WERI-Rb-1 (cell line): Measurements from ENCODE around the gene P3H2.

Experiments
- DNase-seq: peaks from one replicate; pipeline ENCODE4 v3.0.0-alpha.2; 2020
- H3K27ac ChIP-seq: fragments of 250-450 bp; sonication (Bioruptor Pico); 2 replicates; pipeline ENCODE4 v1.5.1; 2020; ENCODE audit warnings: mild to moderate bottlenecking, moderate library complexity
- H3K27me3 ChIP-seq: fragments of 250-450 bp; sonication (Bioruptor Pico); 2 replicates; pipeline ENCODE4 v1.5.1; 2021; ENCODE audit warnings: mild to moderate bottlenecking, low read depth, moderate library complexity; ENCODE audit not compliant: insufficient read depth, severe bottlenecking
- H3K36me3 ChIP-seq: fragments of 250-450 bp; sonication (Bioruptor Pico); 2 replicates; pipeline ENCODE4 v1.5.1; 2020; ENCODE audit warnings: mild to moderate bottlenecking, moderate library complexity
- H3K4me3 ChIP-seq: 2 replicates; pipeline ENCODE4 v1.5.1; 2011; ENCODE audit warnings: low read depth, mild to moderate bottlenecking, control low read depth, low read length
- H3K9me3 ChIP-seq: fragments of 250-450 bp; sonication (Bioruptor Pico); 2 replicates; pipeline ENCODE4 v1.5.1; 2021; ENCODE audit warnings: mild to moderate bottlenecking, moderate library complexity; ENCODE audit not compliant: severe bottlenecking
- TF ChIP-seq, protein P1 (sequence below): IDR thresholded peaks from 2 replicates; pipeline ENCODE4 v1.5.1; 2011; ENCODE audit warnings: low read depth, mild to moderate bottlenecking, control low read depth, inconsistent platforms, low read length

The P3H2 gene

DNA sequence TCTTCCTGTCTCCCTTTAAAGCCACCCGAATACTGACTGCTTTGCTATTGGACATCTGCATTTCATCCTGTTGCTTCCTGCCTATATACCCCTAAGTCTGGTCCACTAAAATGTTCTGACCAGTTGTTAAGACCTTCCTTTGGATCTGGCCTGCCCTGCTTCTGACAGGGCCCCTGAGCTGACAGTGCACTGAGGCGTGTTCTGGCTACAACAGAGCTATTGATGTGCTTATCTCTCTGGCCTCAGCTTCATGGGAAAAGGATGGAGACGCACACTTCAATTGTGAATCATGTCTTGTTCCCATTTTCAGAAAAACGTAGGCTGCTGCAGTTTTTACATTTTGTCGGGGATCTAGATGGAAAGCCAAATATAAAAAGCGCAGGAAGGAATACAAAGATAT, 7.1 kb upstream of the P3H2 start:
- TF ChIP-seq, protein P1, sequence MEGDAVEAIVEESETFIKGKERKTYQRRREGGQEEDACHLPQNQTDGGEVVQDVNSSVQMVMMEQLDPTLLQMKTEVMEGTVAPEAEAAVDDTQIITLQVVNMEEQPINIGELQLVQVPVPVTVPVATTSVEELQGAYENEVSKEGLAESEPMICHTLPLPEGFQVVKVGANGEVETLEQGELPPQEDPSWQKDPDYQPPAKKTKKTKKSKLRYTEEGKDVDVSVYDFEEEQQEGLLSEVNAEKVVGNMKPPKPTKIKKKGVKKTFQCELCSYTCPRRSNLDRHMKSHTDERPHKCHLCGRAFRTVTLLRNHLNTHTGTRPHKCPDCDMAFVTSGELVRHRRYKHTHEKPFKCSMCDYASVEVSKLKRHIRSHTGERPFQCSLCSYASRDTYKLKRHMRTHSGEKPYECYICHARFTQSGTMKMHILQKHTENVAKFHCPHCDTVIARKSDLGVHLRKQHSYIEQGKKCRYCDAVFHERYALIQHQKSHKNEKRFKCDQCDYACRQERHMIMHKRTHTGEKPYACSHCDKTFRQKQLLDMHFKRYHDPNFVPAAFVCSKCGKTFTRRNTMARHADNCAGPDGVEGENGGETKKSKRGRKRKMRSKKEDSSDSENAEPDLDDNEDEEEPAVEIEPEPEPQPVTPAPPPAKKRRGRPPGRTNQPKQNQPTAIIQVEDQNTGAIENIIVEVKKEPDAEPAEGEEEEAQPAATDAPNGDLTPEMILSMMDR: no peak
- DNase-seq: no peak
- H3K27ac ChIP-seq: no peak overlapping the region

DNA sequence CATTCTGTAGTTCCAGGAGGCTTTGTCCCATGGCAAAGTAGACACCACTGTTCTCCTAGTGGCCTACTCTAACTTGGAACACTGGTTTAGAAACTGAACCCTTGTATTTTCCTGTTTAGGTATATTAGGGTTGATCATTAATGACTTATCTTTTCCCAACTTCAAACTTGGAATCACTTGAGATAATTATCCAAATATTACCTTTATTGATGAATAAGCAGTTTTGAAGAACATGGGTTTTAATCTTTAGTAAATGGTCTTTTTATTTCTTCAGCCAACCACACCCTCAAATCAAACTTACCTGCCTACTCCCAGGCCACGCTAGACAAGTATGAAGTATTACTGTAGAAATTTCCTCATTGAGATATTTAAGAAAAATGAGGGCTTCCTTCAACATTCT, 6.5 kb upstream of the P3H2 start:
- H3K9me3 ChIP-seq: no peaks in the 10 kb centered on the region
- no peak overlapping the region for H3K4me3 ChIP-seq
- no peak overlapping the region for H3K27ac ChIP-seq
- no peaks in the 10 kb centered on the region for H3K36me3 ChIP-seq
- no peak for DNase-seq
- no peaks in the 10 kb centered on the region for H3K27me3 ChIP-seq
- TF ChIP-seq, protein P1: no peak

More for the DNA sequence above, 7.1 kb upstream of the P3H2 start:
- H3K4me3 ChIP-seq: no peak overlapping the region
- H3K36me3 ChIP-seq: no peaks in the 10 kb centered on the region
- H3K9me3 ChIP-seq: no peaks in the 10 kb centered on the region
- H3K27me3 ChIP-seq: no peaks in the 10 kb centered on the region

DNA sequence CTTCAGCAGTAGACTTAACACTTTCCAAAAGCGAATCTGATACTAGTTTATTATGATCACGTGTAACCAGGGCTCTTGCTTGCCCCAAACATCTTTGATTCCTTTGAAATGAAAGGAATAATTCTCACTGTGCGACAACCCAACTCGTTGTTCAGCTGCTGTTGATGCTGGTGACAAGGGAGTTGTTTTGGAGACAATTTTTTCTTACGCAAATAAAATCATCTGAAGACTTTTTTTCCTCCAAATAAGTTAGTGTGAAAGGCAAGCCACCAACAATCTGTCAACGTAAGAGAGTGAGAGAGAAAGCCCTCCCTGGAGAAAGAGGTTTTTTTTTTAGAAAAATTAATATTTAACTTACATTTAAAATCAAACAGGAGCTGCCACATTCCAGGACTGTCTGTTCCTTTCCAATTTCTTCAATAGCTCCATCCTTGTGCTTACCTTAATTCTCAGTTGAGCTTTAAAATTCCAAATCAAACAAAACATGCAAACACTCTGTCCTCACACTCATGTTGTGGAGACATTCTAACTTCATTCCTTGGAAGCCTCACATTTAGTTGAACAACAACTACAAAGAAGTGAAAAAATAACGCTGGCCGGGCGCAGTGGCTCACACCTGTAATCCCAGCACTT, 4.9 kb upstream of the P3H2 start:
- no peak overlapping the region for H3K27ac ChIP-seq
- DNase-seq: no peak
- no peaks in the 10 kb centered on the region for H3K36me3 ChIP-seq
- H3K9me3 ChIP-seq: no peaks in the 10 kb centered on the region
- no peaks in the 10 kb centered on the region for H3K27me3 ChIP-seq
- TF ChIP-seq, protein P1: no peak
- no peak overlapping the region for H3K4me3 ChIP-seq

DNA sequence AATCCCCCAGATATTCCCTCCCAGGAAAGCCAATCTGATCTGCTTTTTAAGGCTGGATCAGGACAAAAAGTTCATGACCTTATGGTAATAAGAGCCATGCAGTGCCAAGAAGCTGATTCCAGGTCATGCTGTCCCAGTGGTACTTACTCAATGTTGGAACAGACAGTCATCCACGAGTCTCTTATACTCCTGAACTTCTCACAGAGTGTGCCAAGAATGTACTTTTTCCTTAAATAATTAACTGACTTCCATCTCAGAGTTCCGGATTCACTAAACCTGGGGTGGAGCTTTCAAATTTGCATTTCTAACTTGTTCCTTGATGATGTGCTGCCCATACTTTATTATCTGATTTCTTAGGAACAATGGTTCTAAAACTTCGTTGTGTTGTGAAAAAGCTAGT, 3.4 kb upstream of the P3H2 start:
- Histone ChIP-seq H3K4me3 (no peak overlapping the region), H3K27ac (no peak overlapping the region), H3K36me3 (no peaks in the 10 kb centered on the region), H3K27me3 (no peaks in the 10 kb centered on the region), H3K9me3 (no peaks in the 10 kb centered on the region)
- no peak for DNase-seq
- TF ChIP-seq, protein P1: no peak

DNA sequence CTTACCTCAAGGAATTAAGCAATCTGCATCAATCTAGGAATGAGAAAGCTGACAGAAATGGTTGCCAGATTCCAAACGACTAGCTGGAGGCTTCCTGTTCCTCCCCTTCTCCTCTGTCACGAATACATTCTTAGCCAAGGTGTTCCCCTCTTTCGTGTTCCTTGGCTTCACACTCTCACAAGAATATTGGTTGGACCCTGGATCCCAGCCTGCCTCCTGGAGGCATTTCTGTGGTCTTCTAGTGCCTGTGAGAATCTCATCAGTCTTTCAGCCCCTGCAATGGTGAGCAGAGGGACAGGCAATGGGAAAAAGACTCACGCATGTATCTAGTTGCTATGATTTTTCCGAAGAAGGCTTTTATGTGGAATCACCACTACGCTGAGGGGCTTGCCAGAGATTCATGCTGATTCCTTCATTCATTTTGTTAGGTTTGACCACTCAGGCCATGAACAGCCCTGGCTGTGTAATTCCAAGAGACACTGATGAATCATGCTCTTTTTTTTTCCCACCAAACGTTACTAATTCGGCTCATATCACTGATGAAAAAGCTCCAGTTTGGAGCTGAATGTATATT, 1.6 kb upstream of the P3H2 start:
- H3K9me3 ChIP-seq: no peaks in the 10 kb centered on the region
- H3K27me3 ChIP-seq: no peaks in the 10 kb centered on the region
- no peak overlapping the region for H3K27ac ChIP-seq
- no peaks in the 10 kb centered on the region for H3K36me3 ChIP-seq
- no peak for DNase-seq
- TF ChIP-seq, protein P1: no peak
- no peak overlapping the region for H3K4me3 ChIP-seq

DNA sequence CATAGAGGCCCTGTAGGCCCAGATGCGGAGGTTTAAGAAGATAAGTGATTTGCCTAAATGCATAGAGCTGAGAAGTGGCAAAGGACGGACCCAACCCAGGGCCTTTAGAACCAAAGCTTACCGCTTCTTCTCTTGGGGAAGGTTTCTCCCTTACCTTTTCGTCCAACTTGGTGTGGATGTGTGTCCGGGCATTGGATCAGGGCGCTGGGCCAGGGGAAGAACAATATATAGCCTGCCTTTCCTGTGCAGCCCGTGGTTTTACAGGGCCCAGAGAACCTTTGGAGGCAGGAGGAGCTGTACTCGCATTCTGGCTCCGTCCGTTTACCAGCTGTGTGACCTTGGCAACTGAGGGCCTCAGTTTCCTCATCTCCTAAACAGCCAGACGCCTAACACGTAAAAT, 686 bp upstream of the P3H2 start:
- no peak overlapping the region for H3K4me3 ChIP-seq
- H3K36me3 ChIP-seq: no peaks in the 10 kb centered on the region
- H3K27me3 ChIP-seq: no peaks in the 10 kb centered on the region
- no peaks in the 10 kb centered on the region for H3K9me3 ChIP-seq
- H3K27ac ChIP-seq: no peak overlapping the region
- TF ChIP-seq, protein P1: no peak
- no peak for DNase-seq
